DLD1 (cell line): ENCODE results near the gene PCMT1.
"Not testable (repeated sequence)": the region's sequence is repeated elsewhere in the genome, so short reads cannot be mapped to it uniquely, and the experiment has no call there.

Experiments used
- in situ Hi-C: cut with HindIII; loops from 2 replicates; pipeline ENCODE4 v1.10.0; 2017; ENCODE audit warnings: low sequenced_read_pairs

The PCMT1 gene

DNA sequence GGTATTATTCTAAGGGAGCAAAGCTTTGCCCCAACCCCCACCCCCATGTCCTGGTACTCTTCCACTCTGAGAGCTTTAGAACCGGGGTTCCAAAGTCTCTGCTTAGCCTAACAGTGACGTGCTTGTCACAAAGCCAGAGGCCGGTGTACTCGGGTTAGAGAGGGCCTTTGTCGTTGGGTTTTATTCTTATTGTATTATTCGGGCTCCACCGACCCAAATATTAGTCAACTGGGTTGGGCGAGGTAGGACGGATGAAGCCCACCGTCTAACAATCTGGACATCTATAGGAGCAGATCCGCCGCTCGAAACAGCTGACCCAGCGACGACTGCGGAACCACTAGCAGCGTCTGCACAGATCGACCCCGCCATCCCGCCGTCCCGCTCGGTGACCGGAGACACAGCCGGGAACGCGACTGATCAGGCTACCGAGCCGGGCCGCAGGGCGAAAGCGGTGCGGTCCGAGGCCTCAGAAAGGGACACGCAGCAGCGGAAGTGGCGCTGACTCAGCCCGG lies 403 bp upstream of the PCMT1 start:
- in situ Hi-C loops = not testable (repeated sequence)

DNA sequence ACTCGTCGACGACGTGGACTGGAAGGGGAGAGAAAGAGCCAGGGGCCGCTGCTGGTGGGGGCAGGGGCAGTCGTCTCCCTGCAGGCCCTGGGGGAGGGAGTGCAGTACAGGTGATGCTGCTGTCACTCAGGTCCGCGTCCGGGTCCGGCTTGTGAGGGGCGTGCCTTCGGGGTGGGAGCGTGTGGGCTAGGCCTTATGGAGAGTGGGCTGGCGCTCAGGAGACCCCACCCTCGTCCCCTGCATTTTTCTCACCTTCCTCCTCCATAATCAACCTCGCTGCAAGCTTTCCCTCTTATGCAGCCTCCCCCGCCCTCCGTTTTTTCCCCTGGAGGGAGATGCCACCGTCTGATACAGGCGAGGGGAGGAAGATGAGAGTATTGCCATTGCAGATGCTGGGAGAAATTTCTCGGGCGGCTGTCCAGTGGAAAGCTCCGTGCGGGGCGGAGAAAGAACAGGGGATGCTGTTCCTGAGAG lies 632 bp downstream of the PCMT1 start:
- in situ Hi-C loops = no loop called here

DNA sequence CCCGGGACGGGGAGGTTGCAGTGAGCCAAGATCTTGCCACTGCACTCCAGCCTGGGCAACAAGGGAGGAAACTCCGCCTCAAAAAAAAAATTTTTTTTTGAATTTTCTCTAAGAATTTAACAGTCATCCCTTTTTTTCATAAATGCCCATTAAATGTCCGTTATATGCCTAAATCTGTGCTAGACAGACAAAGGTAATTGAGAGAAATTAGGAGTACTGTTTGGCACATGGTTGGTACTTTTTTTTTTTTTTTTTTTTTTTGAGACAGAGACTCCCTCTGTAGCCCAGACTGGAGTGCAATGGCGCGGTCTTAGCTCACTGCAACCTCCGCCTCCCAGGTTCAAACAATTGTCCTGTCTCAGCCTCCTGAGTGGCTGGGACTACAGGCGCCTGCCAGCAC lies 1.7 kb downstream of the PCMT1 start:
- in situ Hi-C loops = no loop called here

DNA sequence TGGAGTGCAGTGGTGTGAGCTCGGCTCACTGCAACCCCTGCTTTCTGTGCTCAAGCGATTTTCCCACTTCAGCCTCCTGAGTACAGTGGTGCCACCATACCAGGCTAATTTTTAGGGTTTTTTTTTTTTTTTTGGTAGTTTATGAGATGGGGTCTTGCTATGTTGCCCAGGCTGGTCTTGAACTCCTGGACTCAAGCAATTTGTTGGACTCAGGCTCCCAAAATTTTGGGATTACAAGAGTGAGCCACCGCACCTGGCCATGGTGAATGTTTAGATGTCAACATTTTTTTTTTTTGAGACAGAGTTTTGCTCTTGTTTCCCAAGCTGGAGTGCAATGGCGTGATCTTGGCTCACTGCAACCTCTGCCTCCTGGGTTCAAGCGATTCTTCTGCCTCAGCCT lies 2.4 kb downstream of the PCMT1 start:
- in situ Hi-C loops = not testable (repeated sequence)

DNA sequence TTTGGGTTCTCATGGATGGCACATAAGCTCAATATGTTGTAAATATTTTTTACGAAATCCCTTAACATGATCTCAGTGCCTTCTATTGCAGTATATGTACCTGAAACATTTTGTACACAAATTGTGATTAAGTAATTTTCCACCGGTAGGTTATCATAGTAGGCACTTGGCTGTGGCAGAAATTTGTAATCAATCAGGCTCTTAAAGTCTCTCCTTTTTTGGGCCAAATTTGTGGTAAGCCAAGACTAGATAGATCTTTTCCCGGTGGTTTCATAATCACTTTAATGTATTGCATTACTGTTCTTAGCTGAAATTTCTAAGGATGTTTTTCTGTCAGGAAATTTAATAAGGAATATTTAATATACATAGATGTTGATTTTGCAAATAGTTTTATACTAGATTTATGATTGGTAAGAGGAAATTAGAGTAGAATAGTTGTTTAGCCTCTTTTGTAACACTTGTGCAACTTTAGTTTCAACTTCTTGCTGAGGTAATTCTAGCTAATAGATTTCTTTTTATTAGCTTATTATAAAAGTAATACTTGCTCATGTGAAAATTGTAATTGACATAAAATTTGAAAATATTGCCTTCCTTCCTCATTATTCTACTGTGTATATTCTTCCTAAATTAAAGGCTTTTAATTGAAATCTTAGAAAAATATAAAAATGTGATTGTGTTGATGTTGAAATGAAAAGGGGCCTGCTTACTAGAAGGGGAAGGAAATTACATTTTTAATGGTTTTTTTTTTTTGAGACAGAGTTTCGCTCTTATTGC lies 3.2 kb downstream of the PCMT1 start:
- in situ Hi-C loops = no loop called here

DNA sequence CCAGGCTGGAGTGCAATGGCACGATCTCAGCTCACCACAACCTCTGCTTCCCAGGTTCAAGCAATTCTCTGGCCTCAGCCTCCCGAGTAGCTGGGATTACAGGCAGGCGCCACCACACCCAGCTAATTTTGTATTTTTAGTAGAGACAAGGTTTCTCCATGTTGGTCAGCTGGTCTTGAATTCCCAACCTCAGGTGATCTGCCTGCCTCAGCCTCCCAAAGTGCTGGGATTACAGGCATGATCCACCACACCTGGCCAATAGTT lies 3.8 kb downstream of the PCMT1 start:
- in situ Hi-C loops = not testable (repeated sequence)

DNA sequence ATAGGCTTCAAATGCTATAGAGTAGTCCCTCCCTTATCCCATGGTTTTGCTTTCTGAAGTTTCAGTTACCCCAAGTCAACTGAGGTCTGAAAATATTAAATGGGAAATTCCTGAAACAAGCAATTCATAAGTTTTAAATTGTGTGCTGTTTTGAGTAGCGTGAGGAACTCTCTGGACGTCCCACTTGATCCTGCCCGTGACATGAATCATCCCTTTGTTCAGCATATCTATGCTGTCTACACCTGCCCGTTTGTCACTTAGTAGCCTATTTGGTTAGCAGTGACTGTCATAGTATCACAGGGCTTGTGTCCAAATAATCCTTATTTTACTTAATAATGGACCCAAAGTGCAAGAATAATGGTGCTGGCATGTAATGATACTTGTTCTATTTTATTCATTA lies 5.0 kb downstream of the PCMT1 start:
- in situ Hi-C loops = no loop called here

DNA sequence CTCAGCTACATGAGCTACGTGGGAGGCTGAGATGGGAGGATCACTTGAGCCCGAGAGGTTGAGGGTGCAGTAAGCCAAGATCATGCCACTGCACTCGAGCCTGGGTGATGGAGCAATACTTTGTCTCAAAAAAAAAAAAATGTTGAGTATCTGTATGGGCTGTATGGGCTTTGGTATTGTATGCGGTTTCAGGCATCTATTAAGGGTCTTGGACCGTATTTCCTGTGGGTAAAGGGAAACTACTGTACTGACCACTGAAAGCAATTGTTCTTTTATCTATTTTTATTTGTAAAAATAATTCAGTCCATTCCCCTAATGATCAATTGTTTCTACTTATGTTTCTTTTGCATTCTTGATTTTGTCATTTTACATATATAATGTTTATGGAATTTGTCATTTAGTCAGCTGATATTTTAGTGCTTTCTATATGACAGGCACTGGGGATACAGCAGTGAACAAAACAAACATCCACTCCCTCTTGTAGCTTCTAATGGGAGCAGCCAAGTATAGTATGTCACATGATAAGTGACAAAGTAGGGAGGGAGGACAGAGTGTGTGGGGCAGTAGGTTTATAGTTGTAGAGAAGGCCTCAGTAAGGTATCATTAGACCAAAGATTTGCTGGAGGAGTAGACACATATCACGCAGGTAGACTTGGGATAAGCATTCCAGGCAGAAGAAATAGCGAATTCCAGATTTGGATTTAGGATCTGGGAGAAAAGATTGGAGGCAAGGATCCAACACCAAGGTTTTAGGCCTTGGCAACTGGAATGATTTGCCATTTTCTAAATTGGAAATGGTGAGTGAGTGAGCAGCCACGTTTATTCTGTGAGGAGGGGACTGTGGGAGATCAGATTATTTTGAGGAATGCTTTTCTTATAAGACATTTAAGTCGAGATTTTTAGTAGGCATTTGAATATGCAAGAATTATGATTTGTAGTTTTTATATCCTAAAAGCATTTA lies 6.0 kb downstream of the PCMT1 start:
- in situ Hi-C loops = no loop called here

DNA sequence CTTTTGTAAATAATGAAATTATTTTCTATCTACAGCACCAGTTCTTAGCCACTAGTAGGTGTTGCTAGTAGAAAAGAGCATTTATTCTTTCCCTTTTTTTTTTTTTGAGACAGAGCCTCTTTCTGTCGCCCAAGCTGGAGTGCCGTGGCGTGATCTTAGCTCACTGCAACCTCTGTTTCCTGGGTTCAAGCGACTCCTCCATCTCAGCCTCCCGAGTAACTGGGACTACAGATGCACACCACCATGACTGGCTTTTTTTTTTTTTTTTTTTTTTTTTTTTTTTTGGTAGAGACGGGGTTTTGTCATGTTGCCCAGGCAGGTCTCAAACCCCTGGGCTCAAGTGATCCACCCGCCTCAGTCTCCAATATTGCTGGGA lies 6.7 kb downstream of the PCMT1 start:
- in situ Hi-C loops = no loop called here

DNA sequence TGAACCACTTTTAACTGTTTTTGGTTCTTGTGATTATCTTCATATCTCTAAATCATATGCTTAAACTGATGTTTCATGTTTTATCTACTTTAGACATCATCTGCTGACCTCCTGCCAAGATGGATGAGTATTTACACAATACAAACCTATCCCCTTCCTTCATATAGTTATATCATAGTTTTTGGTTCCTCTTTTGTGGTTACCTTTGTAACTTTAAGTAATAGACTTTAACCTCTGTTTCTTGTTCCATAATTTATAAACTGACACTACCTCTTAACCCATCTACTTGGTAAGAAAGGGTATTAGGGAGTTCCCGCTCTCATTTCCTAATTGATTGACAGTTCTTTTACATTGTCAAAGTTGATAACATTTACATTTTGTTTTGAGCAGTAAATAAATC lies 11.9 kb downstream of the PCMT1 start:
- in situ Hi-C loops = no loop called here

DNA sequence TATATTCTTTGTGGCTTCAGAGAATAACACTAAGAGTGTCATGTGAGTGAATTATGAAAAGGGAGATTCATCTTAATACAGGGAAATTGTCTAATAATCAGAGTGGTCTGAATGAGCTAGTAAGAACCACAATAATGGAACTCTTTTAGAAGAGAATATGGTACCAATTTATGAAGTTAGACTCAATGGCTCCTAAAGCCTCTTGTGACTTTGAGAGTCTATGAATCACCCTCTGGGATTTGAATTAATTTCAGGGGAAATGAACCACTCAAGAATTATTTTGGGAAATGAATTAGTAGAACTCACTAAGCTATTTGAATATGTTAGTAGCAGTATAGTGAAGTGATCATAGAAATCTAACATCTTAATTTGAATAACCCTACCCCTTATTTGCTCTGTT lies 14.3 kb downstream of the PCMT1 start:
- in situ Hi-C loops = no loop called here

DNA sequence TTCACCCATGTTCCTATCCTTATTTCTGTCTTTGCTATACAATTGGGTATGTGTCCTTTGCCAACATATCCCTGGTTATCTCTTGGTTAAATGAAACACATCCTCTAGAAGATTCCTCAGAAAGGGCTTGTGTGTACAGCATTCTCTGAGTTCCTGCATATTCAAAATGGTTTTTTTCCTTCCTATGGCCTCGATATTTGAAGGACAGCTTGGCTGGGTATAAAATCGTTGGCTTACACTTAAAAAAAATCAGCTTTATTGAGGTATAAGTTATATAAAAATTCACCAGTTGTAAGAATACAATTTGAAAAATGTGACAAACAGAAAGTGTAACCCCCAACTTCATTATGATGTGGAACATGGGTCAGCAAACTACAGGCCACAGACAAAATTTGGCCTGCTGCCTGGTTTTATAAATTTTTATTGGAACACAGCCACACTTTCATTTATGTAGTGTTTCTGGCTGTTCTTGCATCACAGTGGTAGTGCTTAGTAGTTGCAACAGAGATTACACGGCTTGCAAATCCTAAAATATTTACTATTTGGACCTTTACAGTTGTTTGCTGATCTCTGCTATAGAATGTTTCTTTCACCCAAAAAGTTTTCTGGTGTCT lies 16.7 kb downstream of the PCMT1 start:
- in situ Hi-C loops = no loop called here

DNA sequence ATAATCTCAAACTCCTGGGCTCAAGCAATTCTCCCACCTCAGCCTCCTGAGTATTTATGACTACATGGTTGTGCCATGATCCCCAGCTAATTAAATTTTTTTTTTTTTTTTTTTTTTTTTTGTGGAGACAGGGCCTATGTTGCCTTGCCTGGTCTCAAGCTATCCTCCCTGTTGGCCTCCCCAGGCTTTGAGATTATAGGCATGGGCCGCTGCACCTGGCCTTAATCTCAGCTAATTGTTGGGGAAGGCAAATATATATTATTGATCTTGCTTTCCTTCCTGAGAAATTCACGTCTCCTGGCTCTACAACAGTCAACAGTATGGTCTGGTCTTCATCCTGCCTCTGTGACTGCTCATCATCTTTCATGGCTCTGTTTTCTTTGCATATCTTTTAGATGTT lies 20.1 kb downstream of the PCMT1 start:
- in situ Hi-C loops = no loop called here

DNA sequence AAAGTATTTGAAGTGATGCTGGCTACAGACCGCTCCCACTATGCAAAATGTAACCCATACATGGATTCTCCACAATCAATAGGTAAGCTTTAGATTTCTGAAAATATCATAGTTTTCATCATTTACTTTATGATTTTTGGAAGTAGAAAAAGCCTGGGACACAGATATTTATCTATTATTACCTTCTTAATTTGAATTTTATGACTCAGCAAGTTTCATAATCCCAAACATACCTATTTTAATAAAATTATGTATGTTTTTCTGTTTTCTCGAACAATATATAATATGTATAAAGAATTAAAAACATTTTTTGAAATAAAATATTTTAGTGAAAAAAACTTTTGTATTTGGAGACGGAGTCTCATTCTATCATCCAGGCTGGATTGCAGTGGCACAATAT lies 21.6 kb downstream of the PCMT1 start:
- in situ Hi-C loops = no loop called here

DNA sequence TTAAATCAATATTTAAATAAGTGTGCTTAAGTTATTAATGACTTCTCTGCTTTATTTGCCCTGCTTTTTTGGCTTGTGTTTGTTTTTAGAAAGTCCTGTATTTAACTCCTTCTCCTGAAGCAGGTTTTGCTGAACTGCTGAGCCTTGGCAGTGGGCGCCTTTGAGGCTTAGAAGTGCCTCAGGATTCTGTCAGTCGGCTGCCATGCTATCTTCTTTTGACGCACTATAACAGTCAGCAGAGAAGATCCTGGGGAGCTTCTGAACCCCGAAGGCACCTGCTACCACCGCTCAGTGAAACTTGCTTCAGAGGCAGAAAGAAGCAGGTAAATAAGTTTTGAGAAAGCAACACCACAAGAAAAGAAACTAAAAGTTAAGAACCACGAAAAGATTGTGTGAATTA lies 22.4 kb downstream of the PCMT1 start:
- in situ Hi-C loops = no loop called here

DNA sequence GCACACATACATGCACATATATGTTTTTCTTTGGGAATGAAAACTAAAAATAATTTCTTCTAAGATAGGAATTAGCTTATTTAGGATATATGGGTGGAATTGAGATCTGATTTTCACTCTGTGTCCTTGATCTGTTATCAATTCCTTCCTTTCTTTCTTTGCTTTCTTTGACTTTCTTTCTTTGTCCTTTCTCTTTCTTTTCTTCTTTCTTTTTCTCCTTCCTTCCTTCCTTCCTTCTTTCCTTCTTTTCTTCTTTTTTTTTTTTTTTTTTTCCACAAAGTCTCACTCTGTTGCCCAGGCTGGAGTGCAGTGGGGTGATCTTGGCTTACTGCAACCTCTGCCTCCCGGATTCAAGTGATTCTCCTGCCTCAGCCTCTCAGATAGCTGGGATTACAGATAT lies 28.1 kb downstream of the PCMT1 start:
- in situ Hi-C loops = no loop called here

DNA sequence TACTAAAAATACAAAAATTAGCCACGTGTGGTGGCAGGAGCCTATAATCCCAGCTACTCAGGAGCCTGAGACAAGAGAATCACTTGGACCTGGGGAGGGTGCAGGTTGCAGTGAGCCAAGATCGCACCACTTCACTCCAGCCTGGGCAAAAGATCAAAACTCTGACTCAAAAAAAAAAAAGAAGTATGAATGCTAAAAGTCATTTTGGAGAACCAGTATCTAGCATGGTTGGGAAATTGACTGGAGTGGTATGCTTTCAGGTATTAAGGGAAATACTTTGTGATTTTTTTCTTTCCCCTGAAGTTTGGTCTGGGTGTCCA lies 30.1 kb downstream of the PCMT1 start:
- in situ Hi-C loops = no loop called here

DNA sequence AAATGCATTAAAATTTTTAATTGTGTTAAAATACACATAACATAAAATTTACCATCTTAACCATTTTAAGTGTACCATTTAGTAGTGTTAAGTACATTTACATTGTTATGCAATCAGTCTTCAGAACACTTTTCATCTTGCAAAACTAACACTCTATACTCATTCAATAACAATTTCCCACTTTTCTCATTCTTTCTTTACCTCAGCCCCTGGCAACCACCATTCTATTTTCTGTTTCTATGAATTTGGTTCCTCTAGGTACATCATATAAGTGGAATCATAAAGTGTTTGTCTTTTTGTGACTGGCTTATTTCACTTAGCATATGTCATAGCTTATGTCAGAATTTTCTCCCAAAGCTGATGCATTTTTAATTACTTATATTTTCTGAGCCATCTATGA lies 32.2 kb downstream of the PCMT1 start:
- in situ Hi-C loops = no loop called here

DNA sequence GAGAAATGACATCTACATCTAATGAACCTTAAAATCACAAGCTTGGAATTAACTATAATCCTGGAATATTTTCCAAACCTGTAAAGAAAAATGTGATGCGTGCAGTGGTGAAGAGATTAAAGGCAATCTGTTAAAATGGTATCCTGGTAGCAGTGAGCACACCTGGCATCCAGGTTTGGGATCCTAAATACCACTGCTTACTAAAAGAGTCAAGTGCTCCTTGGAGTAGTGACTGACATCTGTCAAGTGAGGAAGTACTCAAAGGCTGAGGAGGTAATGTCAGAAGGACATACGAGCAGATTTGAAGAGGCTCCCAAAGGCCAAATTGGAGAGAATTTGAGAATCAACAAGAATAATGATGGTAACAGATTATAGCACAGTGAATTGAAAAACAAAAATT lies 32.8 kb downstream of the PCMT1 start:
- in situ Hi-C loops = no loop called here

DNA sequence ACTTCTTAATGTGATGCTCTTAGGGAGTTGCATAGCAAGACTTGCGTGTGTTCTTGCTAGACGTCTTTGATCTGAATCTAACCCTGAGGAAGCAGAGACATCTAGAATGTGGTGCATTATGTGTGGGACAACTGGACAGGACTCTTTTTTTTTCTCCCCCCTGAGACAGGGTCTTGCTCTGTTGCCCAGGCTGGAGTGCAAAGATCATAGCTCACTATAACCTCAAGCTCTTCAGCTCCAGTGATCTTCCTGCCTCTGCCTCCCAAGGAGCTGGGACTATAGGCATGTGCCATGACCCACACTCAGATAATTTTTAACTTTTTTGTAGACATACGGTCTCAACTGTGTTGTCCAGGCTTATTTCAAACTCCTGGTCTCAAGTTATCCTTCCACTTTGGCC lies 34.0 kb downstream of the PCMT1 start:
- in situ Hi-C loops = no loop called here

DNA sequence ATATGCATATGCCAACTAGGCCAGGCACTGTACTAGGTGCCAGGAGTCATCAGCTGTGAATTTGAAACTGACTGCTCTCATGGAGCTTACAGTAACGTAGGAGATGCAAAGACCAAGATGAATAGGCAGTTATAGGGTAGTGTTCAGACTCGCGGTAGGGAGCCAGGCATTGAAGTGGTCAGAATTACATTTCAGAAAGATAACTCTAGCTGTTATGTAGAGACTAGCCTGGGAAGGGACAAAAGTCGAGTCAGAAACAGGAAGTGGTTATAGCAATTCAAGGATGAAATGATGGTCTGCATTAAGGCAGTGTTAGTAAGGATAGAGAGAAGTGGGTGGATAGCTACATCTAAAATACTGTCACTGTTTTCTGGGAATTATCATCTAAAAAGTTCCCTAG lies 56.6 kb downstream of the PCMT1 start:
- in situ Hi-C loops = no loop called here

DNA sequence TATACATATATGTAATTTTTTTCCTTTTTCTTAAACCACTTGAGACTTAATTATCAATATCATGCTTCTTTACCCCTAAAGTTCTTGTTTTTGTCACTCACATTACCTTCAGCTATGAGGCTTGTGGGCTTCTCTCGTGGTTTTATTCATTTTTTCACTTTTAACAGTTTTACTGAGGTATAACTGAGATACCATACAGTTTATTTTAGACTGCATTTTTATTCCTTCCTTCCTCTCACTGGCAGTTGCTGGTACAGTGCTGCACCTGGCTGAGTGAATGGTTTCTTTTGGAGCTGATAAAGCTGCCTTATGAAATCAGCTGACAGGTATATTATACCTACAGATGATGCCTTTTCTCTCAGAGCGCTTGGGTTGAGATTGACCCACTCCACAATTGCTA lies 60.3 kb downstream of the PCMT1 start:
- in situ Hi-C loops = no loop called here
